Spleen (tissue), 11 donors: ENCODE results near the gene UBC. TPM values are rescaled to one million over a fixed set of nuclear protein-coding genes. Genes with fewer than 3 reads are reported as not detected.

Experiments
- DNase-seq: peaks from one replicate; pipeline ENCODE4 v3.0.0-alpha.2; 2020
- H3K27ac ChIP-seq, 8 donors: fragments of 200-600 bp; sonication (generic) in 7 of 8; 1 replicate in 4 of 8; 2 replicates in 4 of 8; pipeline versions ENCODE4 v1.5.0 to v1.8.0; 2016 to 2021; ENCODE audit warnings: inconsistent platforms in 4 of 8, mild to moderate bottlenecking in 4 of 8, moderate library complexity in 1 of 8
- H3K27me3 ChIP-seq, 7 donors: fragments of 200-600 bp; sonication (generic) in 6 of 7; replicated peaks in 1 of 7; 1 replicate in 4 of 7; 2 replicates in 3 of 7; pipeline versions ENCODE4 v1.5.0 to v1.8.0; 2016 to 2021; ENCODE audit warnings: inconsistent platforms in 3 of 7, mild to moderate bottlenecking in 1 of 7
- H3K36me3 ChIP-seq, 6 donors: fragments of 200-600 bp; sonication (generic) in 5 of 6; 1 replicate in 4 of 6; 2 replicates in 2 of 6; pipeline versions ENCODE4 v1.5.0 to v1.8.0; 2016 to 2021; ENCODE audit warnings: inconsistent platforms in 2 of 6
- H3K4me1 ChIP-seq, 6 donors: fragments of 200-600 bp; sonication (generic) in 5 of 6; 1 replicate in 3 of 6; 2 replicates in 3 of 6; pipeline versions ENCODE4 v1.5.0 to v1.8.0; 2016 to 2021; ENCODE audit warnings: inconsistent platforms in 3 of 6
- H3K4me3 ChIP-seq, 8 donors: fragments of 200-600 bp; sonication (generic) in 7 of 8; 1 replicate in 4 of 8; 2 replicates in 4 of 8; pipeline versions ENCODE4 v1.5.0 to v1.8.0; 2016 to 2021; ENCODE audit warnings: inconsistent platforms in 4 of 8, mild to moderate bottlenecking in 4 of 8, moderate library complexity in 2 of 8
- H3K9me3 ChIP-seq, 8 donors: fragments of 200-600 bp; sonication (generic) in 7 of 8; 1 replicate in 4 of 8; 2 replicates in 4 of 8; pipeline versions ENCODE4 v1.5.0 to v1.8.0; 2016 to 2021; ENCODE audit warnings: inconsistent platforms in 4 of 8
- POLR2A ChIP-seq, 3 donors: fragments of 450-650 bp; IDR thresholded peaks; one replicate each; pipeline ENCODE4 v1.5.1; 2017; ENCODE audit warnings: antibody characterized with exemption in 3 of 3, mild to moderate bottlenecking in 1 of 3
- POLR2AphosphoS5 ChIP-seq, 3 donors: sonication (generic); formaldehyde crosslinking; IDR thresholded peaks; one replicate each; pipeline ENCODE4 v1.5.1; 2017; ENCODE audit warnings: antibody characterized with exemption in 3 of 3
- WGBS, 5 donors: extraction: QIAGEN DNeasy Blood & Tissue Kit in 3 of 5; methylation state at CpG; one replicate each; pipeline versions ENCODE4 v1.1.5 to v1.1.7; 2013 to 2018; 5-methylcytosine and 5-hydroxymethylcytosine counted together
- intact Hi-C: fragments of 100-400 bp; cut with DNase I; formaldehyde crosslinking; loops from one replicate; pipeline ENCODE4 v1.15.0; 2023; ENCODE audit warnings: low total_unique reads
- polyA plus RNA-seq, 3 donors: library from polyadenylated mRNA; stranded (reverse); fragments of 200-250 nt; gene quantifications; one replicate each; pipeline ENCODE4 v1.2.1, GENCODE V29; 2013
- total RNA-seq, 7 donors: library from RNA; depleted of rRNA in 3 of 7; stranded (reverse); fragments of >200 nt in 3 of 7; fragmentation: NEBNext Ultra II Directional in 4 of 7; extraction: Animal tissue kit (Norgen Biotek cat#: 25700) in 4 of 7; gene quantifications; one replicate each; pipeline versions ENCODE4 v1.1.0 to v1.2.1, GENCODE V29; 2016 to 2021
- TF ChIP-seq, protein P1 (sequence below), 11 experiments: fragments of 200-600 bp in 7 of 11; fragments of 450-650 bp in 4 of 11; sonication (generic) in 4 of 11; IDR thresholded peaks in 8 of 11; conservative IDR thresholded peaks in 3 of 11; 1 replicate in 7 of 11; 2 replicates in 4 of 11; pipeline versions ENCODE4 v1.4.0 to v1.8.0; 2016 to 2021; ENCODE audit warnings: antibody characterized with exemption in 11 of 11, inconsistent platforms in 4 of 11, mild to moderate bottlenecking in 1 of 11
- donor health status: healthy with polysubstance abuse.
- donor health status: DM: no; HTN: no; CAD: no; lungs with moderate emphysema.
- donor health status: DM: no; HTN: no; CAD: no.
- donor health status: Bipolar disorder and iron deficiency.
- donor health status: healthy.
- donor health status: DM: no; HTN: no; CAD: no.
- donor health status: DM: yes; HTN: yes; CAD: no.

The UBC gene
- total and polyA plus RNA-seq, 10 donors, result 623 to 1,107 (median 865) TPM

- peaks cover 0 to 5% (median 0%) of the 10 kb centered on the region in 6 donors for H3K4me1 ChIP-seq
- H3K9me3 ChIP-seq, result no peaks in the 10 kb centered on the region
- no peak overlapping the region for H3K27ac ChIP-seq
- H3K36me3 ChIP-seq, result no peaks in the 10 kb centered on the region
- WGBS, 5 donors, result 82 to 93% (median 86%) methylated on average over 13 to 14 of the region's 14 CpGs
- DNase-seq, result no peak
- intact Hi-C loops, result no loop called here
- TF ChIP-seq POLR2AphosphoS5 (IDR thresholded peaks at IDR 0.05), result no peak
- TF ChIP-seq, protein P1, sequence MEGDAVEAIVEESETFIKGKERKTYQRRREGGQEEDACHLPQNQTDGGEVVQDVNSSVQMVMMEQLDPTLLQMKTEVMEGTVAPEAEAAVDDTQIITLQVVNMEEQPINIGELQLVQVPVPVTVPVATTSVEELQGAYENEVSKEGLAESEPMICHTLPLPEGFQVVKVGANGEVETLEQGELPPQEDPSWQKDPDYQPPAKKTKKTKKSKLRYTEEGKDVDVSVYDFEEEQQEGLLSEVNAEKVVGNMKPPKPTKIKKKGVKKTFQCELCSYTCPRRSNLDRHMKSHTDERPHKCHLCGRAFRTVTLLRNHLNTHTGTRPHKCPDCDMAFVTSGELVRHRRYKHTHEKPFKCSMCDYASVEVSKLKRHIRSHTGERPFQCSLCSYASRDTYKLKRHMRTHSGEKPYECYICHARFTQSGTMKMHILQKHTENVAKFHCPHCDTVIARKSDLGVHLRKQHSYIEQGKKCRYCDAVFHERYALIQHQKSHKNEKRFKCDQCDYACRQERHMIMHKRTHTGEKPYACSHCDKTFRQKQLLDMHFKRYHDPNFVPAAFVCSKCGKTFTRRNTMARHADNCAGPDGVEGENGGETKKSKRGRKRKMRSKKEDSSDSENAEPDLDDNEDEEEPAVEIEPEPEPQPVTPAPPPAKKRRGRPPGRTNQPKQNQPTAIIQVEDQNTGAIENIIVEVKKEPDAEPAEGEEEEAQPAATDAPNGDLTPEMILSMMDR (IDR thresholded peaks at IDR 0.05 in 8 of 11, conservative IDR thresholded peaks at IDR 0.05 in 3 of 11), result no peak
- H3K4me3 ChIP-seq, result no peak overlapping the region
- no peaks in the 10 kb centered on the region for H3K27me3 ChIP-seq
These were observed 39.3 kb downstream of the UBC start for GRCh38 chr12:124874988-124875802.

- intact Hi-C loops, result no loop called here
- 86 to 96% (median 90%) methylated on average over 4 of the region's 4 CpGs for WGBS, 5 donors
- Histone ChIP-seq H3K27me3 (no peaks in the 10 kb centered on the region), H3K27ac (no peak overlapping the region), H3K9me3 (no peaks in the 10 kb centered on the region), H3K36me3 (no peaks in the 10 kb centered on the region), H3K4me1 (peaks cover 0 to 15% (median 3%) of the 10 kb centered on the region in 6 donors), H3K4me3 (no peak overlapping the region)
- TF ChIP-seq, protein P1 (IDR thresholded peaks at IDR 0.05 in 8 of 11, conservative IDR thresholded peaks at IDR 0.05 in 3 of 11), result no peak
- no peak for DNase-seq
These were observed 40.3 kb downstream of the UBC start for GRCh38 chr12:124874188-124874587.

DNA sequence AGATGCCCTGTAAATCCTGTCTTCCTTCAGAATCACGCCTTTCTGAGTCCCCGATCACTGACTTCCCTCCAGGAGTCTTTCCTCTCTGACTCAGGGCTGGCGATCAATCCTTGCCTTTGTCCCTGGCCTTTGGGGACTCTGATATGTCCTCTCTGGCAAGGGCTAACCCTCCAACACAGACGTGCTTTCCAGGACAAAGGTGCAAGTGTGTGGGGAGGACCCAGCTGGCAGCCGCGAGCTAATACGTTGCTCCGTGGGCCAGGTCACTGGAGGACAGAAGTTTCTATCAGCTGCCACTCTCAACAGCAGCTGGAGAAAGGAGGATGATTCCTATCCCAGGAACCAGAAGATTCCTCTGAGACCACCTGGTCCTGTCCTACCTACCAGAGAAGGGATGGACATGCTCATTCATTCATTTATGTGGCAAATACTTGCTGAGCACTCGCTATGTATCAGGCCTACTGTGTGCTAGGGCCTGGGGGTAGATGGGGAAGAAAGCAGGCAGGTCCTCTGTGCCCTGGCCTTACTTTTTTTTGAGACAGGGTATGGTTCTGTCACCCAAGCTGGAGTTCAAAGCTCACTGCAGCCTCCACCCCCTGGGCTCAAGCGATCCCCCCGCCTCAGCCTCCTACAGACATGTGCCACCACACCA, 42.3 kb downstream of the UBC start:
- intact Hi-C loops, result no loop called here
- no peak overlapping the region for H3K4me3 ChIP-seq
- H3K27ac ChIP-seq, result no peak overlapping the region
- no peaks in the 10 kb centered on the region for H3K36me3 ChIP-seq
- peaks cover 0 to 33% (median 11%) of the 10 kb centered on the region in 6 donors for H3K4me1 ChIP-seq
- TF ChIP-seq POLR2A (IDR thresholded peaks at IDR 0.05) (no peak), POLR2AphosphoS5 (IDR thresholded peaks at IDR 0.05) (no peak)
- TF ChIP-seq, protein P1 (IDR thresholded peaks at IDR 0.05 in 8 of 11, conservative IDR thresholded peaks at IDR 0.05 in 3 of 11), result no peak
- no peaks in the 10 kb centered on the region for H3K9me3 ChIP-seq
- DNase-seq, result no peak
- 76 to 91% (median 89%) methylated on average over 10 to 11 of the region's 11 CpGs for WGBS, 5 donors
- H3K27me3 ChIP-seq, result no peaks in the 10 kb centered on the region

DNA sequence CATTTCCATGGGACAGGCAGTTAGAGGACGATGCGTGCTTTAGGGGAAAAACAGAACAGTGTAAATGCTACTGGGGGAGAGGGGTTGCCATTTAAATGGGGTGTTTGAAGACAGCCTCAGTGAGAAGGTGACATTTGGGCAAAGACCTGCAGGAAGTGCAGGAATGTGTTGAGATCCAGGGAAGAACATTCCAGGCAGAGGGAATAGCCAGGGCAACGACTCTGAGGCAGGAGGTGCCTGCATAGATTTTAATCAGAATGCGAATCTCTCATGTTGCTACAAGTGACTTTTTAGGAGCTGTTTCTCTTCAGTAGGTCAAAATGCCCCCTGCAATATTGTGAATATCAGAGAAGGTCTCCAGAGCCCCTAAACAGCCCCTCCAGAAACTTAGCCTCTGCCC, 43.2 kb downstream of the UBC start:
- no peaks in the 10 kb centered on the region for H3K27me3 ChIP-seq
- no peaks in the 10 kb centered on the region for H3K36me3 ChIP-seq
- 90 to 98% (median 92%) methylated on average over 4 of the region's 4 CpGs for WGBS, 5 donors
- no peak for TF ChIP-seq POLR2A (IDR thresholded peaks at IDR 0.05)
- TF ChIP-seq POLR2AphosphoS5 (IDR thresholded peaks at IDR 0.05), result no peak
- TF ChIP-seq, protein P1 (IDR thresholded peaks at IDR 0.05 in 8 of 11, conservative IDR thresholded peaks at IDR 0.05 in 3 of 11), result no peak
- H3K9me3 ChIP-seq, result no peaks in the 10 kb centered on the region
- no peak for DNase-seq
- H3K4me3 ChIP-seq, result no peak overlapping the region
- intact Hi-C loops, result no loop called here
- H3K27ac ChIP-seq, result no peak overlapping the region
- H3K4me1 ChIP-seq, result peaks cover 0 to 40% (median 15%) of the 10 kb centered on the region in 6 donors
